Measurements from ENCODE around the gene GPR61.

The GPR61 gene

GRCh38 chr1:109539676-109540075 lies at the start of gene GPR61:
Gene GPR61 (plus strand): TSS chr1:109539872. CDS start chr1:109543023, 3,151 bp downstream.
- DNase-seq = no peak

- DNase-seq = peak; percentile 60
These were observed 49.4 kb upstream of the GPR61 start for GRCh38 chr1:109490029-109490933.

GRCh38 chr1:109490934-109491302 lies 48.8 kb upstream of the GPR61 start:
- DNase-seq = no peak

- no peak for DNase-seq
These were observed 48.3 kb upstream of the GPR61 start for GRCh38 chr1:109491372-109491771.

- no peak for DNase-seq
These were observed 46.9 kb upstream of the GPR61 start for GRCh38 chr1:109492779-109493178.

GRCh38 chr1:109493227-109493626 lies 46.4 kb upstream of the GPR61 start:
- no peak for DNase-seq

- DNase-seq = peak; percentile 80
These were observed 45.7 kb upstream of the GPR61 start, which contains the start of gene CYB561D1 for GRCh38 chr1:109493805-109494539. Gene CYB561D1 (plus strand): TSS chr1:109494094. CDS start chr1:109494140, 46 bp downstream.

- DNase-seq = no peak
These were observed 43.9 kb upstream of the GPR61 start for GRCh38 chr1:109495738-109496137.

GRCh38 chr1:109497449-109498160 lies 42.1 kb upstream of the GPR61 start:
- no peak for DNase-seq

- peak; percentile 23 for DNase-seq
These were observed 41.4 kb upstream of the GPR61 start for GRCh38 chr1:109498161-109498801.

GRCh38 chr1:109499081-109499480 lies 40.6 kb upstream of the GPR61 start:
- DNase-seq = no peak

- DNase-seq = no peak
These were observed 39.8 kb upstream of the GPR61 start for GRCh38 chr1:109499661-109500536.

GRCh38 chr1:109500941-109501381 lies 38.7 kb upstream of the GPR61 start:
- DNase-seq = no peak

- no peak for DNase-seq
These were observed 37.9 kb upstream of the GPR61 start for GRCh38 chr1:109501644-109502363.

GRCh38 chr1:109502364-109502851 lies 37.3 kb upstream of the GPR61 start:
- no peak for DNase-seq

GRCh38 chr1:109503935-109504334 lies 35.7 kb upstream of the GPR61 start:
- DNase-seq = no peak

GRCh38 chr1:109504974-109505373 lies 34.7 kb upstream of the GPR61 start:
- no peak for DNase-seq

- no peak for DNase-seq
These were observed 31.4 kb upstream of the GPR61 start for GRCh38 chr1:109508001-109508872.

GRCh38 chr1:109508873-109509175 lies 30.8 kb upstream of the GPR61 start:
- no peak for DNase-seq
